Measurements from ENCODE around the gene NRG2. TPM values are rescaled to one million over a fixed set of nuclear protein-coding genes. Genes with fewer than 3 reads are reported as not detected.

The NRG2 gene
- total RNA-seq, 1 experiment from 2014 or later: 0.59 TPM

- H3K4me3 Mint-ChIP-seq (ENCODE audit: unreplicated experiment): peak overlapping the region; percentile 49
- no TSS peak for BruUV-seq (replicated peaks)
Observed at GRCh38 chr5:139904566-139904815, 138.6 kb downstream of the NRG2 start.

GRCh38 chr5:139903795-139904565, 139.1 kb downstream of the NRG2 start:
- Histone ChIP-seq H3K4me1 (peaks cover 25% of the 10 kb centered on the region), H3K36me3 (ENCODE audit: control insufficient read depth, insufficient read depth, low read length) (no peaks in the 10 kb centered on the region), H3K4me3 (ENCODE audit: low read depth, low read length) (peak overlapping the region; percentile 37), H3K27me3 (replicated peaks; ENCODE audit: control insufficient read depth, insufficient read depth, low read length) (peaks cover 7% of the 10 kb centered on the region), H3K9me3 (no peaks in the 10 kb centered on the region)
- peak in 1 of 2 experiments; percentile 37 for DNase-seq
- no peaks in the 10 kb centered on the region for H3K36me3 Mint-ChIP-seq (ENCODE audit: insufficient read depth, unreplicated experiment)
- ChIA-PET POLR2A (no interaction called here), CTCF (interaction anchor here (1.2 to 1.4 kb wide), 2 partner anchors 65 to 116 kb away, joined by 4 to 6 read pairs; no protein-coding TSS in a partner anchor)
- no peak overlapping the region for H3K27ac Mint-ChIP-seq (ENCODE audit: unreplicated experiment)
- intact Hi-C loops (cut with micrococcal nuclease; ENCODE audit: unreplicated experiment): no loop called here
- no peaks in the 10 kb centered on the region for H3K4me1 Mint-ChIP-seq (ENCODE audit: low read depth, unreplicated experiment)
- peaks cover 19% of the 10 kb centered on the region for H3K27me3 Mint-ChIP-seq (ENCODE audit: insufficient read depth, unreplicated experiment)
- TF ChIP-seq CTCF (IDR thresholded peaks at IDR 0.05; ENCODE audit: insufficient read depth in 1 of 2, low read depth in 1 of 2, low read length in 1 of 2, severe bottlenecking in 1 of 2, unreplicated experiment in 1 of 2): no peak
- H3K9me3 Mint-ChIP-seq (ENCODE audit: unreplicated experiment): no peaks in the 10 kb centered on the region
- peak overlapping the region; percentile 49 for H3K4me3 Mint-ChIP-seq (ENCODE audit: unreplicated experiment)
- BruUV-seq (replicated peaks): no TSS peak

More at GRCh38 chr5:139904566-139904815, 138.6 kb downstream of the NRG2 start:
- H3K27me3 Mint-ChIP-seq (ENCODE audit: insufficient read depth, unreplicated experiment): peaks cover 19% of the 10 kb centered on the region
- no peaks in the 10 kb centered on the region for H3K4me1 Mint-ChIP-seq (ENCODE audit: low read depth, unreplicated experiment)
- no peak for TF ChIP-seq CTCF (IDR thresholded peaks at IDR 0.05; ENCODE audit: insufficient read depth in 1 of 2, low read depth in 1 of 2, low read length in 1 of 2, severe bottlenecking in 1 of 2, unreplicated experiment in 1 of 2)
- no peaks in the 10 kb centered on the region for H3K36me3 Mint-ChIP-seq (ENCODE audit: insufficient read depth, unreplicated experiment)
- H3K27ac Mint-ChIP-seq (ENCODE audit: unreplicated experiment): no peak overlapping the region
- H3K4me1 ChIP-seq: peaks cover 25% of the 10 kb centered on the region
- H3K9me3 ChIP-seq: no peaks in the 10 kb centered on the region
- POLR2A ChIA-PET: no interaction called here
- H3K36me3 ChIP-seq (ENCODE audit: control insufficient read depth, insufficient read depth, low read length): no peaks in the 10 kb centered on the region
- no peak for DNase-seq
- intact Hi-C loops (cut with micrococcal nuclease; ENCODE audit: unreplicated experiment): no loop called here
- CTCF ChIA-PET: interaction anchor here (1.4 kb wide), 1 partner anchor 64 kb away, joined by 6 read pairs; no protein-coding TSS in a partner anchor
- peaks cover 7% of the 10 kb centered on the region for H3K27me3 ChIP-seq (replicated peaks; ENCODE audit: control insufficient read depth, insufficient read depth, low read length)
- H3K9me3 Mint-ChIP-seq (ENCODE audit: unreplicated experiment): no peaks in the 10 kb centered on the region
- peak overlapping the region; percentile 37 for H3K4me3 ChIP-seq (ENCODE audit: low read depth, low read length)

- H3K9me3 ChIP-seq: no peaks in the 10 kb centered on the region
- Mint-ChIP-seq H3K27ac (ENCODE audit: unreplicated experiment) (no peak overlapping the region), H3K36me3 (ENCODE audit: insufficient read depth, unreplicated experiment) (no peaks in the 10 kb centered on the region), H3K4me3 (ENCODE audit: unreplicated experiment) (peak overlapping the region; percentile 49), H3K4me1 (ENCODE audit: low read depth, unreplicated experiment) (no peaks in the 10 kb centered on the region), H3K27me3 (ENCODE audit: insufficient read depth, unreplicated experiment) (peaks cover 24% of the 10 kb centered on the region), H3K9me3 (ENCODE audit: unreplicated experiment) (no peaks in the 10 kb centered on the region)
- no peaks in the 10 kb centered on the region for H3K36me3 ChIP-seq (ENCODE audit: control insufficient read depth, insufficient read depth, low read length)
- peaks cover 25% of the 10 kb centered on the region for H3K4me1 ChIP-seq
- BruUV-seq (replicated peaks): no TSS peak
- DNase-seq: no peak
- intact Hi-C loops (cut with micrococcal nuclease; ENCODE audit: unreplicated experiment): no loop called here
- peaks cover 7% of the 10 kb centered on the region for H3K27me3 ChIP-seq (replicated peaks; ENCODE audit: control insufficient read depth, insufficient read depth, low read length)
- ChIA-PET POLR2A (no interaction called here), CTCF (interaction anchor here (1.2 kb wide), 1 partner anchor 116 kb away, joined by 4 read pairs; no protein-coding TSS in a partner anchor)
- peak overlapping the region; percentile 37 for H3K4me3 ChIP-seq (ENCODE audit: low read depth, low read length)
- no peak for TF ChIP-seq CTCF (IDR thresholded peaks at IDR 0.05; ENCODE audit: insufficient read depth in 1 of 2, low read depth in 1 of 2, low read length in 1 of 2, severe bottlenecking in 1 of 2, unreplicated experiment in 1 of 2)
Observed at GRCh38 chr5:139903450-139903794, 139.7 kb downstream of the NRG2 start.

All from Caco-2 (cell line).